Mucosa of rectum (tissue), 2 donors: ENCODE measurements around the gene CD209.
"Not testable (repeated sequence)": the region's sequence is repeated elsewhere in the genome, so short reads cannot be mapped to it uniquely, and the experiment has no call there.

Experiments
- H3K27ac ChIP-seq, 2 donors: one replicate each; pipeline ENCODE4 v1.7.0; 2013; ENCODE audit warnings: inconsistent platforms in 2 of 2, low read depth in 2 of 2, low read length in 2 of 2
- H3K27me3 ChIP-seq, 2 donors: one replicate each; pipeline ENCODE4 v1.7.0; 2013; ENCODE audit warnings: low read length in 2 of 2; ENCODE audit not compliant: control insufficient read depth in 2 of 2, insufficient read depth in 2 of 2
- H3K36me3 ChIP-seq, 2 donors: one replicate each; pipeline ENCODE4 v1.7.0; 2013; ENCODE audit warnings: low read length in 2 of 2; ENCODE audit not compliant: control insufficient read depth in 2 of 2, insufficient read depth in 2 of 2
- H3K4me1 ChIP-seq, 2 donors: one replicate each; pipeline ENCODE4 v1.7.0; 2013; ENCODE audit warnings: low read length in 2 of 2, mild to moderate bottlenecking in 1 of 2; ENCODE audit not compliant: control insufficient read depth in 2 of 2, insufficient read depth in 2 of 2
- H3K4me3 ChIP-seq, 2 donors: one replicate each; pipeline ENCODE4 v1.7.0; 2013; ENCODE audit warnings: low read length in 2 of 2
- H3K9ac ChIP-seq, 2 donors: one replicate each; pipeline ENCODE4 v1.7.0; 2013; ENCODE audit warnings: low read length in 2 of 2, low read depth in 1 of 2, mild to moderate bottlenecking in 1 of 2
- H3K9me3 ChIP-seq, 2 donors: one replicate each; pipeline ENCODE4 v1.7.0; 2013; ENCODE audit warnings: low read length in 2 of 2; ENCODE audit not compliant: control insufficient read depth in 2 of 2
- donor health status: healthy.
- donor health status: Normal muscosa, but diverticular disease.

The CD209 gene

DNA sequence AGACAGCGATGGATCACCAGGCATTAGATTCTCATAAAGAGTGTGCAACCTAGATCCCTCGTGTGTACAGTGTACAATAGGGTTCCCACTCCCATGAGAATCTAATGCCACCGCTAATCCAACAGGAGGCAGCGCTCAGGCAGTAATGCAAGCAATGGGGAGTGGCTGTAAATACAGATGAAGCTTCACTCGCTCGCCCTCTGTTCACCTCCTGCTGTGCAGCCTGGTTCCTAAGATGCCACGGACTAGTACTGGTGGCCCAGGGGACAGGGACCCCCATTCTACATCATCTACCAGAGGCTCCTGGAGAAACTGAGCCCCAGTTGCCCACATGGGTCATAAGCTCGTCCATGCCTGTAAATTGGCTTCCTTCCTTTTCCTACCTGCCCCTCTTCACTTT is 23.7 kb upstream of the CD209 start:
- Histone ChIP-seq H3K9ac (no peak overlapping the region), H3K27ac (no peak overlapping the region), H3K9me3 (no peaks in the 10 kb centered on the region), H3K4me3 (no peak overlapping the region), H3K36me3 (no peaks in the 10 kb centered on the region), H3K4me1 (peaks cover 0 to 2% of the 10 kb centered on the region in 2 donors), H3K27me3 (no peaks in the 10 kb centered on the region)

DNA sequence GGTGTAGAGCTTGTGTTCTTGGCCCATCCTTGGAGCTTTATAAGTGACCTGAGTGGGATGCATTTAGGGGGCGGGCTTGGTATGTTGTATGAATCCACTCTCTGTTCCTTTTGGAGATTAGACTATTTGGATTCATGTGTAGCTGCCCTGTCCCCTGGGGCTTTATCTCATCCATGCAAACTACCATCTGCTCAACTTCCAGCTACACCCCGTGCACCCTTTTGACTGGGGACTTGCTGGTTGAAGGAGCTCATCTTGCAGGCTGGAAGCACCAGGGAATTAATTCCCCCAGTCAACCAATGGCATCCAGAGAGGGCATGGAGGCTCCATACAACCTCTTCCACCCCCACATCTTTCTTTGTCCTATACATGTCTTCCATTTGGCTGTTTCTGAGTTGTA is 21.8 kb upstream of the CD209 start:
- Histone ChIP-seq H3K4me1 (peaks cover 0 to 2% of the 10 kb centered on the region in 2 donors), H3K27ac (no peak overlapping the region), H3K4me3 (no peak overlapping the region), H3K36me3 (no peaks in the 10 kb centered on the region), H3K27me3 (no peaks in the 10 kb centered on the region), H3K9me3 (no peaks in the 10 kb centered on the region), H3K9ac (no peak overlapping the region)

DNA sequence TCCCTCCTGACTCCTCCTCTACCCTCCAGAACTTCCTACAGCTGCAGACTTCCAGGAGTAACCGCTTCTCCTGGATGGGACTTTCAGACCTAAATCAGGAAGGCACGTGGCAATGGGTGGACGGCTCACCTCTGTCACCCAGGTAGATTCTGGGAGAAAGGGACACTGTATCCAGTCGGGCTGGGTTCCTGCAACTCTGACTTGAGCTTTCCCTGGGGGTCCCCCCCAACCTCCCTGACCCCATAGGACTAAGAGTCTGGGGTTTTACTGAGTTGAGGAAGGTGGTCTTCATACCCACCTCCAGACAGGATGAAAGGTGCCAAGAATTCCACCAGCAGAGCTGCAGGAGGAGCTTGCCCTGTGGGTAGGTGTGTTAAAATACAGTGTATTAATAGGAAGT is 20.2 kb upstream of the CD209 start:
- Histone ChIP-seq H3K27me3 (no peaks in the 10 kb centered on the region), H3K9ac (no peak overlapping the region), H3K4me3 (no peak overlapping the region), H3K4me1 (no peaks in the 10 kb centered on the region), H3K27ac (no peak overlapping the region), H3K36me3 (no peaks in the 10 kb centered on the region), H3K9me3 (no peaks in the 10 kb centered on the region)

DNA sequence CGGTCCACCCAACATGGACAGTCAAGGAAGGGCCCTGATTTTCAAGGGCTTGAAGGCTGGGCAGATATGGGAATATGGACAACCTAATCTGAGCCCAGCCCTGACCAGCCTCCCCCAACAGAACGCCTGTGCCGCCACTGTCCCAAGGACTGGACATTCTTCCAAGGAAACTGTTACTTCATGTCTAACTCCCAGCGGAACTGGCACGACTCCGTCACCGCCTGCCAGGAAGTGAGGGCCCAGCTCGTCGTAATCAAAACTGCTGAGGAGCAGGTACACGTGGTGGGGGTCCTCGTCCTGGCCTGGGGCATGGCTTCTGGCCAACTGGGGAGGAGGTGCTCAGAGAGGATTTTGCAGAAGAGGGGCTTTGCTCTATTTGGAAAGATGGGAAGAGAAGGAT is 19.2 kb upstream of the CD209 start:
- Histone ChIP-seq H3K4me3 (no peak overlapping the region), H3K27ac (no peak overlapping the region), H3K27me3 (no peaks in the 10 kb centered on the region), H3K36me3 (no peaks in the 10 kb centered on the region), H3K9me3 (no peaks in the 10 kb centered on the region), H3K4me1 (no peaks in the 10 kb centered on the region), H3K9ac (no peak overlapping the region)

DNA sequence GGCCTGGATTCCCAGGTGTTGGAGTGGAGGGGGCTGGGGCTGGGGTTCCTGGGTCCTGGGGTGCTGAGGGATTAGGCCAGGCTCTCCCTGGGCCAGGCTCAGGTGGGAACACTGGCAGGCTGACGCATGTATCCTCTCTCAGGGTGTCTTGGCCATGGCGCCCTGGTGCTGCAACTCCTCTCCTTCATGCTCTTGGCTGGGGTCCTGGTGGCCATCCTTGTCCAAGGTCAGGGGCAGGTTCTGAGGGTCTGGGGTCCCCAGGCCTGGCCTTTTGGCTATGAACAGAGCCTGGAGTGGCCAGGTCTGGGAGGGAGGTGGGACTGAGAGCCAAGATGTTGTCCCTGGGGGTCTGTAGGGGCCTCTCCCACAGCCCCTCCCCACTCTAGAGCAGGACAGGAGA is 17.7 kb upstream of the CD209 start:
- H3K9ac ChIP-seq, H3K27ac ChIP-seq, H3K27me3 ChIP-seq, H3K4me3 ChIP-seq, H3K4me1 ChIP-seq, H3K9me3 ChIP-seq, H3K36me3 ChIP-seq: not testable (repeated sequence)

DNA sequence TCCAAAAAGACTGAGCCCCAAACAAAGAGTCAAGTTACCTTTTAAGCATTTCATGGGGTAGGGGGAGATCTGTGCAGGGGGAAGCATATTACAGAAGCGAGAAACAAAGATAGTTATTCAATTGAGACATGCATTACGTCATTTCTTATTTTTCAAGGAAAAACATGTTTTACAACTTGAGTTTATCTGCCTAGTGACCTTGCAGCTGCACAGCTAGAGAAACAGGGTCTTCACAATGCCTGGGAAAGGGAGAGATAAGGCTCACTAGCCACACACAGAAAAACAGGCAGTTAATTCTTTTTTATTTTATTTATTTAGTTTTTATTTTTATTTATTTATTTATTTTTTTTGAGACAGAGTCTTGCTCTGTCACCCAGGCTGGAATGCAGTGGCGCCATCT is 16.8 kb upstream of the CD209 start:
- not testable (repeated sequence) for H3K36me3 ChIP-seq, H3K4me1 ChIP-seq, H3K27ac ChIP-seq, H3K9ac ChIP-seq, H3K9me3 ChIP-seq, H3K27me3 ChIP-seq, H3K4me3 ChIP-seq

DNA sequence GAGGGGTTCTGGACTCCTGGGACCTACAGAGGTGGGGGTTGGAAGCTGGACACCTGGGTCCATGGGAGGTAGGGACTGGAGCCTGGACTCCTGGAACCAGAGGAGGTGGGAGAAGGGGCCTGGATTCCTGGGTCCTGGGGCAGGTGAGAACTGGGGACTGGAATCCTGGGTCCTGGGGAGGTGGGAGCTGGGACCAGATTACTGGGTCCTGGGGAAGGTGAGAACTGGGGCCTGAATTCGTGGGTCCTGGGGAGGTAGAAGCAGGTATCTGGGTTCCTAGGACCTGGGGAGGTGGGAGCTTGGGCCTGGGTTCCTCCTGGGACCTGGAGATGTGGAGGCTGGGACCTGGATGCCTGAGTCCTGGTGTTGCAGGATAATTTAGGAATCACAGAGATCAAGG is 16.4 kb upstream of the CD209 start:
- no peak overlapping the region for H3K27ac ChIP-seq
- H3K27me3 ChIP-seq: no peaks in the 10 kb centered on the region
- H3K9ac ChIP-seq: no peak overlapping the region
- H3K4me1 ChIP-seq: no peaks in the 10 kb centered on the region
- H3K36me3 ChIP-seq: no peaks in the 10 kb centered on the region
- H3K9me3 ChIP-seq: peaks cover 0 to 2% of the 10 kb centered on the region in 2 donors
- no peak overlapping the region for H3K4me3 ChIP-seq

DNA sequence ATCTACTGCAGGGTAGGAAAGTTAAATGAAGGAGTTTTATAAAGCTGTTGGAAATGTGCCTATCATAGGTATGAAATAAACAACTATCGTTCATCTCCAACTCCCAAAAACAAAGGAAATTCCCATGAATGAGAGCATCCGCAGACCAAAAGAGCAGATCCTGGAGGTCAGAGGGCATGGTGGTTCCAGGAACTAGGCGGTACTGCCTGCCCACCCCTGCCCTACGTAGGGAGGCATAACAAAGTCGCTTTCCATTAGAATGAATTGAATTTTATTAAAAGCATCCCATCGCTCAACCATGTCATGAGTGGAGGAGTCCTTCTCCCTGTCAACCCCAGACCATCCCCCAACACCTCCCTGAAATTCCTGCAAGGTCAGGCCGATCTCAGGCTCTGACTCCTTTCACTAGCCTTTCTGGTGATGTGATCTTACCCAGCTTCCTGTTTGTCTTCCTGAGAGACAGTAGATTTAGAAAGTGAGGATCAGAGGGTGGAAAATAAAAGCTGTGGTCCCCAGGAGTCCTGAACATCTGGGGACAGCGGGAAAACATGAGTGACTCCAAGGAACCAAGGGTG is 15.5 kb upstream of the CD209 start, which contains the start of gene CLEC4M:
Gene CLEC4M, plus strand, starts transcription at position 525 of the 575 bp plus-strand sequence. Its CDS starts 24 bp downstream, at position 549.
- Histone ChIP-seq H3K4me3 (no peak within 1 kb of the TSS), H3K9me3 (peaks cover 0 to 2% of the 10 kb centered on the region in 2 donors), H3K36me3 (no peaks in the 10 kb centered on the region), H3K4me1 (no peaks in the 10 kb centered on the region), H3K27me3 (no peaks in the 10 kb centered on the region), H3K9ac (no peak within 1 kb of the TSS), H3K27ac (no peak within 1 kb of the TSS)

DNA sequence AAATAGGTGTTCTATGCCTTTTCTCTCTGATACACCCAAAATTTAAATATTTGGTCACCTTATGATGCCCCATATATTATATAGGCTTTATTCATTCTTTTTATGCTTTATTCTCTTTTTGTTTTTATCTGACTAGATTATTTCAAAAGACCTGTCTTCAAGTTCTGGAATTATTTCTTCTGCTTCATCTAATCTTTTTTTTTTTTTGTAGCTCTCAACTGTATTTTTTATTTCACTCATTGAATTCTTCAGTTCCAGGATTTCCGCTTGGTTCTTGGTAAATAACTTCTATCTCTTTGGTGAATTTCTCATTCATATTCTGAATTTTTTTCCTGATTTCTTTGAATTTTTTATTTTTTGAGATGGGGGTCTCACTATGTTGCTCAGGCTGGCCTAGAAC is 11.8 kb upstream of the CD209 start:
- Histone ChIP-seq H3K27ac (no peak overlapping the region), H3K4me1 (no peaks in the 10 kb centered on the region), H3K9me3 (peaks cover 6% of the 10 kb centered on the region in 2 donors), H3K27me3 (no peaks in the 10 kb centered on the region), H3K9ac (no peak overlapping the region), H3K4me3 (no peak overlapping the region), H3K36me3 (no peaks in the 10 kb centered on the region)

DNA sequence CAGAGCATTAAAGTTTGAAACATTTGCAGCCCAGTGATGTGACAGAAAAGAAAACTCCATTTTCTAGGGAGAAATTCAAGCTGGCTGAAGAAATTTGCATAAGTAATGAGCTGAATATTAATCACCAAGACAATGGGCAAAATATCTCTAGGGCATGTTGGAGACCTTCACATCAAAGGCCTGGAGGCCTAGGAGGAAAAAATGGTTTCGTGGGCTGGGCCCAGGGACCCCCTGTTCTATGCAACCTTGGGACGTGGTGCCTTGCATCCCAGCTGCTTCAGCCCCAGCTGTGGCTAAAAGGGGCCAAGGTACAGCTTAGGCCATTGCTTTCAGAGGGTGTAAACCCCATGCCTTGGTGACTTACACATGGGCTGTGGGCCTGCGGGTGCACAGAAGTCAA is 10.0 kb upstream of the CD209 start:
- H3K9ac ChIP-seq: no peak overlapping the region
- no peak overlapping the region for H3K27ac ChIP-seq
- H3K9me3 ChIP-seq: peaks cover 6% of the 10 kb centered on the region in 2 donors

DNA sequence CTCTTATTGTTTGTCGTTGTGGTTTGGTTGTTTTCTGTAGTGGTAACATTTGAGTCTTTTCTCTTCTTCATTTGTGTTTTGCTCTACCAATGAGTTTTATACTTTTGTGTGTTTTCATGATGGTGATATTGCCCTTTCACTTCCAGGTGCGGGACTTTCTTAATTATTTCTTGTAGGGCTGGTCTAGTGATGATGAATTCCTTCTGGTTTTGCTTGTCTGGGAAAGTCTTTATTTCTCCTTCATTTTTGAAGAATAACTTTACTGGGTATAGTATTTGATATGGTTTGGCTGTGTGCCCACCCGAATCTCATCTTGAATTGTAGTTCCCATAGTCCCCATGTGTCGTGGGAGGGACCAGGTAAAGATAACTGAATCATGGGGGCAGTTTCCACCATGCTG is 8.9 kb upstream of the CD209 start:
- H3K27ac ChIP-seq: no peak overlapping the region
- H3K9me3 ChIP-seq: peaks cover 6% of the 10 kb centered on the region in 2 donors
- H3K4me1 ChIP-seq: no peaks in the 10 kb centered on the region
- H3K9ac ChIP-seq: no peak overlapping the region
- no peak overlapping the region for H3K4me3 ChIP-seq
- H3K36me3 ChIP-seq: no peaks in the 10 kb centered on the region
- no peaks in the 10 kb centered on the region for H3K27me3 ChIP-seq

More for the DNA sequence above, 10.0 kb upstream of the CD209 start:
- H3K4me1 ChIP-seq: no peaks in the 10 kb centered on the region
- H3K27me3 ChIP-seq: no peaks in the 10 kb centered on the region
- H3K4me3 ChIP-seq: no peak overlapping the region
- H3K36me3 ChIP-seq: no peaks in the 10 kb centered on the region
